HCEC 1CT (cell line): ENCODE data around the gene NEK4.
A peak's percentile ranks its signal among the peaks of the same experiment; 100 is the strongest.
"Not testable (repeated sequence)": the region's sequence is repeated elsewhere in the genome, so short reads cannot be mapped to it uniquely, and the experiment has no call there.

Experiments
- DNase-seq: peaks from one replicate; pipeline ENCODE4 v3.0.0-alpha.2; 2017

The NEK4 gene

GRCh38 chr3:52777959-52778805 is 7.4 kb upstream of the NEK4 start:
- no peak for DNase-seq

GRCh38 chr3:52777127-52777958 is 6.6 kb upstream of the NEK4 start, which contains the start of gene ITIH1:
Gene ITIH1 (plus strand): TSS chr3:52777599. CDS start chr3:52777616, 17 bp downstream.
- DNase-seq = no peak

DNA sequence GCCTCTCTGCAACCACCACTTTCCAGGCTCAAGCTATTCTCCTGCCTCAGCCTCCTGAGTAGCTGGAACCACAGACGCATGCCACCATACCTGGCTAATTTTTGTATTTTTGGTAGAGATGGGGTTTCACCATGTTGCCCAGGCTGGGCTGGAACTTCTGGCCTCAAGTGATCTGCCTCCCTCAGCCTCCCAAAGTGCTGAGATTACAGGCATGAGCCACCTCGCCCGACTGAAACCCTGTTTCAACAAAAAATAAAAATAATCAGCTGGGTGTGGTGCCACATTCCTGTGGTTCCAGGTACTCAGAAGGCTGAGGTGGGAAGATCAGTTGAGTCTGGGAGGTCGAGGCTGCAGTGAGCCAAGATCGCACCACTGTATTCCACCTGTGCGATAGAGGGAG is 5.7 kb upstream of the NEK4 start:
- DNase-seq = not testable (repeated sequence)

DNA sequence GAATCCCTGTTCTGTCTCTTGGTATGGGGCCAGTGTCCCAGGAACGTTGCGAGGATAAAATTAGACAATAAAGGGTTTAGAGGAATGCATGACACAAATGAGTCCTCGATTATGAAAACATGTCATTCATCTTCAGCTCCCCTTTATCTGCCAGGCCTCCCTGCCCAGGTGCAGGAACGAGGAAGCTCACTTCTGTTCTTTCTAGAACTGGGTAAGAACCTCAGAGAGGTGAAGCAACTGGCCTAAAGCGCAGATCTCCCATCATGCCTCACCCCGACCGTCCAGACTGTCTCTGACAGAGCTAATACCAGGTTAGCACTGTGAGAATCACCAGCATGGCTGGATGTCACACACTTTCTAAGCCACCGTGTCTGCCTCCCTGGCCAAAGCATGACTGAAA is 5.1 kb upstream of the NEK4 start:
- no peak for DNase-seq

DNA sequence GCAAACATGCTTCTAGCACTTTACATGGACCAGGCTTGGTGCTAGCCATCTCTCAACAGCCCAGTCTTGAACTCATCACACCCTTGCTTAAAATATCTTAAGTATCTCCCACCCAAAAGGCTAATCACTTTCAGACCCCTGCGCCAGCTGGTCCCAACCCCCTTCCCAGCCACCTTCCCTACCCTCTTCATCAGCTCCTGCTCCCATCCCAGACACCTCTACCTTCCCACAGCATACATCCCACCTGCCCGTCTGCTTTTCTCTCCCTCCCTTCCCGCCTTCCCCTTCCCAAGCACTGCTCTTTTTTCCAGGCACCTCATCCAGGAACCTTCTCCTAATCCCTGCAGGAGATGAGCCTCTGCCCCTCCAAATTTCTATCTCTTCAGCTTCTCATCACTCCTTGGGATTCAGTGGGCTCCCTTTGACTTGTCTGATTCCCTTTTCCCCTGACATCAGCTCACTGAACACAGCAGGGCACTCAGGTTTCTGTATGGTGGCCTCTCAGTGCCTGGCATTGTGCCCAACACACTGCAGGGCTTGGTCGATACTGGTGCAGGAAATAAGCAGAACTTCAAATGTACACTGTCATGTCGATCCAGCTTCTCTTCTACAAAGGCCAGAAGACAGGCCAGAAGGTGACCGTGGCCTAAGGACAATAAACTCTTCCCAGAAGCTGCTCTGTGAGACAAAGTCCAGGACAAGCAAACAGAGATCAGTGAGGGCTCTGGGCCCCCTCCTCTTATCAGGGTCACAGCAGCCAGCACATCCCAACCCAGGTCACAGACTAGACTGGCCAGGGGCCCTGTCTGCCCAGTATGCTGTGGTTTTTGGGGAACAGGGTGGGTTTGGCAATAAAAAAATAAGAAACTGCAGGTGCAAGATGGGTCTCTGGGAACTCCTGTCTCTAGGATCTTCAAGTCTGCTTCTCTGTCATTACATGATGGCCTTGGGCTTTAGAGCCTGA is 4.4 kb upstream of the NEK4 start:
- no peak for DNase-seq

- DNase-seq = no peak
Observed at GRCh38 chr3:52774066-52774713, 3.5 kb upstream of the NEK4 start.

- no peak for DNase-seq
Observed at GRCh38 chr3:52773361-52774065, 2.8 kb upstream of the NEK4 start.

DNA sequence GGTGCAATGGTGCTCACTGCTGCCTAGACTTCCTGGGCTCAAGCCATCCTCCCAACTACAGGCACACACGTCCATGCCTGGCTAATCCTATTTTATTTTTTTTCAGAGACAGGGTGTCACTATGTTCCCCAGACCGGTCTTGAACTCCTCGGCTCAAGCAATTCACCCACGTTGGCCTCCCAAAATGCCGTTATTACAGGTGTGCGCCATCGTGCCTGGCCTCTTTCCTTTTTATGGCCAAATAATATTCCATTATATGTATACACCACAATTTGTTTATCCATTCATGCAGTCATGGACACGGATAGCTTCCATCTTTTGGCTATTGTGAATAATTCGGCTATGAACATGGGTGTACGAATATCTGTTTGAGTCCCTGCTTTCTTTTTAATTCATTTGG is 962 bp upstream of the NEK4 start:
- DNase-seq = no peak

DNA sequence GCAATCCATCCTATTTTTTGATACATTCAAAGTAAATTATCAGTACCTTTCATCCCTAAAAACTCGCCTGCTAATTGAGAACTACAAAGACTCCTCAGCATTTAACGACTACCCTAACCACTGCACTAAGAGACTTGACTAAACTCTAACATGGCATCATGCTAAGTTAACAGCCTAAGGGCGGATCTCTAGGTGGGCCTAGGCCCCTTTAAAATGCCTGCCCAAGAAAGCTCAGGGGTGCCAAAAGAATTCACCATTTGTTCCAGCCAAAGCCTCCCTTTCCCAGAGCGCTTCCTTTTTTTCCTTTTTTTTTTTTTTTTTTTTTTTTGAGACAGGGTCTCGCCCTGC is 568 bp upstream of the NEK4 start:
- DNase-seq = no peak

DNA sequence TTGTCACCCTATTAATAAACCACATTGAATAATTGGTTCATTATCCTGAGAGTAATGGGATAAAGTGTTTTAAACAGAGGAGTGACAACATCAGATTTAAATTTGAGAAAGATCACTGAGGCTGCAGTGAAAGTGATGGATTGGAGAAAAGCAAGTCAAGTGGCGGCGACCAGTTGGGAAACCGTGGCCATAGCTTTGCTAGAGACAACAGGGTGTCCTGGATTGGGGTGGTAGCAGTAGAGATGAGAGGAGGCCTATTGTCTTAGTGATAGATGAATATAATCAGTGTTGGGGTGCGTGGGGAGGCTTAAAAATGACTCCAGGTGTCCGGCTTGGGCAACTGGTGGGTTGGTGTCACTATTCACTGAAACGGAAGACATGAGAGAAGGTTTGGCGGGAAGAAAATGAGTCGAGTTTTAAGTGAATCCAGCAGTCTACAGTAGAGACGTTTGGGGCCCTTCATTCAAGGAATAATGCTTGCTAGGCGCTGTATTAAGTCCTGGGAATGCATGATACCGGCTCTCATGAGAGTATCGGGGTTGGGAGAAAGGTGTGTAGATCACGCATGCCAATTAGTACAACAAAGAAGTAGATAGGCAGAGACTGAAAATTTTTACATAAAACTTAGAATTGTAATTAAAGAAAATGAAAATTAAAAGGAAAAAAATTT is 819 bp downstream of the NEK4 start:
- DNase-seq = no peak

GRCh38 chr3:52763466-52763865 is 7.3 kb downstream of the NEK4 start:
- DNase-seq = peak; percentile 46

GRCh38 chr3:52756141-52756540 is 14.6 kb downstream of the NEK4 start:
- no peak for DNase-seq

DNA sequence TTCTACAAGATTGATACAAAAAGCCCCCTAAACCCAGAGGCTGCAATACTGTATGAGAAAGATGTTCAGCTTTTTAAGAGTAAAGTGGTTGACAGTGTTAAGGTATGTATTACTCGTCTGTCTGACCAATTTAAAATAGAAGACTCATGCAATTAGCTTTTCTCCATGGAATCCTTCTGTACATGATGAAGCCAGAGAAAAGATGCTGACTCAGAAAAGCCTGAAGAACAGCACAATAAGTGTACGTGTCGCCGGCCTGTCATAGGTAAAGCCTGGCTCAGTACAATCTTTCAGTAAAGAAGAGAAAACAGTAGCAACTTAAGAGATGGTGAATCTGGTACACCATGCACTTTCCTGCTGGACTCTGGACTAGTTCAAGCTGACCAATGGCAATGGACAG is 16.4 kb downstream of the NEK4 start:
- DNase-seq = no peak

DNA sequence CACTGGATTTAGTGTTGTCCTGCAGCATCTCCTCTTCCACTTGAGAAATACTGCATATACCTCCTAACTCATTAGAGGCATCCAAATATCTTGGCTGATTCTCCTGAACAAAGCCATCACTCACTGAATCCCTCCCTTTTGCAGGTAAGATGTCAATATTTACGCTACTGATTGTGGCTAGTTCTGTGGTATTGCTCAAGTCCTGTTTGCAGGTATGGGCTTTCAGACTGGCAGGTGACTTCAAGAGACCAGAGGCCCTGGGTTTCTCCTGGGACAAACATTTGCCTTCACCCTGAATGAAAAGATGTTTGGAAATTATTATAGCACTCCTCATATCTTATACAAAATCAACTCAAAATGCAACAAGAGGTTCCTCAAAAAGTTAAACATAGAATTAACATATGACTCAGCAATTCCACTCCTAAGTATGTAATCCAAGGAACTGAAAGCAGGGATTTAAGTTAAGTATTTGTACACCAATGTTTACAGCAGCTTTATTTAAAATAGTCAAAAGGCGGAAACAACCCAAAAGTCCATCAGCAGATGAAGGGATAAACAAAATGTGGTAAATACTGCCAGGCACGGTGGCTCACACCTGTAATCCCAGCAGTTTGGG is 18.6 kb downstream of the NEK4 start:
- DNase-seq = peak; percentile 30

- DNase-seq = no peak
Observed at GRCh38 chr3:52743721-52744120, 27.0 kb downstream of the NEK4 start.

DNA sequence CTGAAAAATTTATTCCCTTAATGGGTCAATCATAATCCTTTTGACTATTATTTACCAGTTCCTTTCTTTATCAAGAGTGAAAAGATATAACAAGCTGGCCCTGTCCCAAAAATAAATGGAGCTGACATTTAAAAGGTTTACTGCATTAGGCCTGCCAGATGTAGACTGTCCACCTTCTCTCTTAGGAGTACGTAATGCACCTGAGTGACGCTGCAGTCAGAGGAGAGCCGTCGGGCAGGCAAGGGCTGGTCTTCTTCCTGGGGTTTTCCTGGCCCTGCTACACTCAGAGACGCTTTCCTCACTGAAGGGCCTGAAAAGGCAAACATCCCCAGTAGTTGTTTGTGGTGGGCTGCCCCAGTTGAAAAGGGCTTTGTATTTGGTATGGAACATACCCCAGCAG is 27.6 kb downstream of the NEK4 start:
- DNase-seq = no peak

GRCh38 chr3:52742418-52743041 is 28.2 kb downstream of the NEK4 start:
- peak; percentile 9 for DNase-seq

- no peak for DNase-seq
Observed at GRCh38 chr3:52739730-52740129, 31.0 kb downstream of the NEK4 start.

DNA sequence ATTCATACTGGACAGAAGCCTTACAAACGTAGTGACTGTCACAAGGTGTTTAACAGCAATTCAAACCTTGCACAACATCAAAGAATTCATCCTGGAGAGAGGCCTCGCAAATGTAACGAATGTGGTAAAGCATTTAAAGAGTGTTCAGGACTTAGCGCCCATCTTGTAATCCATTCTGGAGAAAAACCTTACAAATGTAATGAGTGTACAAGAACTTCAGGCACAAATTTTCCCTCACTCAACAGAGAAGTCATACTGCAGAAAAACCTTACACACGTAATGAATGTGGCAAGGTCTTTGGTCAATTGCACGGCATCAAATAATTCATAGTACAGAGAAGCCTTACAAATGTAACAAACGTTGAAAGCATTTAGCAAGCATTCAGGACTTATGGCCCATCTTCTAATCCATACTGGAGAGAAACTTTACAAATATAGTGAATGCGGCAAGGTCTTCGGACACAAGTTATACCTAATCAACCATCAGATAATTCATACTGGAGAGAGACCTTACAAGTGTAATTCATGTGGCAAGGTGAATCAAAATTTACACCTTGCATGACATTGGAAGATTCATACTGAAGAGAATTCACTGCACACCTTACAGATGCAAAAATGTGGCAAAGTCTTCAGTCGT is 37.4 kb downstream of the NEK4 start:
- DNase-seq = no peak

DNA sequence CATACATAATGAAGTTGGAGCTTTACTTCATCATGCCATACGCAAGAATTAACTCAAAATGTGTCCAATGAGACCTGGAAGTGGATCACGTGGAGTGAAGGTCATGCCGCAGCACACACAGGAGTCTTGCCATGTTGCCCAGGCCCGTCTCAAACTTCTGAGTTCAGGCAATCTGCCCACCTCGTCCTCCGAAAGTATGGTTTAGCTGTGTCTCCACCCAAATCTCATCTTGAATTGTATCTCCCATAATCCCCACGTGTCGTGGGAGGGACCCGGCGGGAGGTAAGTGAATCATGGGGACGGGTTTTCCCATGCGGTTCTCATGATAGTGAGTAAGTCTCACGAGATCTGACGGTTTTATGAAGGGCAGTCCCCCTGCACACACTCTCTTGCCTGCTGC is 39.1 kb downstream of the NEK4 start:
- no peak for DNase-seq
